ENCODE measurements around the gene CCBE1.

DNA sequence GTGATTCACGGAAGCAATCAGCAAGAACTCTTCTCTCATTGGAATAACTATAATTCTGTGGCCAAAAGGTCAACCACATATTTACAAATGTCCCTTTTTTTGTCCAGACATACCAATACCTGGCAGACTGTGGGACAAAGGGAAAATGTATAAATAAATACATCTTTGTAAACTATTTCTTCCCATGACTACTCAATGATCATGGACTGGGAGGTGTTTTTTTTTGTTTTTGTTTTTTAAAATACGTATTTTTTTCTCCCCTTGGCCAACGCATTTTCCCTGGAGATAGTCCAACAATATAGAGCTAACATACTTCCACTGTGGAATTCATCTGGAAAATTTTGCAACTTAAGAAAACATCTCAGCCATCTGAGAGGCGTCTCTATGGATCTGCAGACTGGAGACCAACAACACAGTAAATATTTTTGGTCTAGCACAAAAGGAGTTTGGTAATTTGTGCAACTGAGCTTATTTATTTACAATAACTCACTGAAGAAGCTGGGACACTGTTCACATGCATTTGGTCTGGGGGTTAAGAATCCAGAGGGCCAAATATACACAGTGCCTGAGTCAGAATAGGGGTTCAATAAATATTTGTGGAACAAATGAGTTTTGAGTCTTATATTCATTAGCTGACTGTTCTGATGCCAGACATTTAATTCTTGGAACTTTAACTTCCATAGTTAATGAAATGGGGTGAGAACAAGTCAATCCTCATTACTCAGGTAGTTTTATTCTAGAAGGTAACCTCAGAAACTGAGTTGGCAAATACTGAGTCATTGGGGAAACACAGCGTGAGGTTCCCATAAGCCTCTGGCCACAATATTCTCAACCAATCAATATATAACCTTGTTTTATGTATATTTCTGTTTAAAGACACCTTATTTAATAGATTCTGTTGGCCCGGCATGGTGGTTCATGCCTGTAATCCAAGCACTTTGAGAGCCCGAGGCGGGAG, 36.2 kb downstream of the CCBE1 start:
- TF ChIP-seq, protein P1, sequence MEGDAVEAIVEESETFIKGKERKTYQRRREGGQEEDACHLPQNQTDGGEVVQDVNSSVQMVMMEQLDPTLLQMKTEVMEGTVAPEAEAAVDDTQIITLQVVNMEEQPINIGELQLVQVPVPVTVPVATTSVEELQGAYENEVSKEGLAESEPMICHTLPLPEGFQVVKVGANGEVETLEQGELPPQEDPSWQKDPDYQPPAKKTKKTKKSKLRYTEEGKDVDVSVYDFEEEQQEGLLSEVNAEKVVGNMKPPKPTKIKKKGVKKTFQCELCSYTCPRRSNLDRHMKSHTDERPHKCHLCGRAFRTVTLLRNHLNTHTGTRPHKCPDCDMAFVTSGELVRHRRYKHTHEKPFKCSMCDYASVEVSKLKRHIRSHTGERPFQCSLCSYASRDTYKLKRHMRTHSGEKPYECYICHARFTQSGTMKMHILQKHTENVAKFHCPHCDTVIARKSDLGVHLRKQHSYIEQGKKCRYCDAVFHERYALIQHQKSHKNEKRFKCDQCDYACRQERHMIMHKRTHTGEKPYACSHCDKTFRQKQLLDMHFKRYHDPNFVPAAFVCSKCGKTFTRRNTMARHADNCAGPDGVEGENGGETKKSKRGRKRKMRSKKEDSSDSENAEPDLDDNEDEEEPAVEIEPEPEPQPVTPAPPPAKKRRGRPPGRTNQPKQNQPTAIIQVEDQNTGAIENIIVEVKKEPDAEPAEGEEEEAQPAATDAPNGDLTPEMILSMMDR (IDR thresholded peaks at IDR 0.05), result no peak
- TF ChIP-seq POLR2A (IDR thresholded peaks at IDR 0.05), result no peak
